ENCODE measurements around the gene GPR89A. TPM values are rescaled to one million over a fixed set of nuclear protein-coding genes. Genes with fewer than 3 reads are reported as not detected.
A peak's percentile ranks its signal among the peaks of the same experiment; 100 is the strongest.

GPR89A gene
- total and polyA plus RNA-seq, 4 donors = 10.7 to 28.7 (median 27.8) TPM

- WGBS = 96% methylated on average over 6 of the region's 6 CpGs
- no peak overlapping the region for H3K27ac ChIP-seq (ENCODE audit: low read depth in 1 of 2, low read length in 2 of 2)
- H3K4me3 ChIP-seq (ENCODE audit: low read depth in 1 of 3, low read length in 3 of 3) = no peak overlapping the region
- no peak for DNase-seq (ENCODE audit: low spot score)
- no peak for TF ChIP-seq MAX (IDR thresholded peaks at IDR 0.05)
- TF ChIP-seq YY1 (IDR thresholded peaks at IDR 0.05) = no peak
- no peak for TF ChIP-seq HNF4A (conservative IDR thresholded peaks at IDR 0.05)
- no peak for TF ChIP-seq FOXA2 (IDR thresholded peaks at IDR 0.05)
- no peak for TF ChIP-seq NR2F2 (IDR thresholded peaks at IDR 0.05)
- TF ChIP-seq FOXA1 (IDR thresholded peaks at IDR 0.05) = no peak
- no peak for TF ChIP-seq SP1 (IDR thresholded peaks at IDR 0.05)
- TF ChIP-seq CTCF (IDR thresholded peaks at IDR 0.05; ENCODE audit: low read depth, low read length, missing input control) = no peak
- TF ChIP-seq RAD21 (IDR thresholded peaks at IDR 0.05) = no peak
- no peak for TF ChIP-seq TAF1 (conservative IDR thresholded peaks at IDR 0.05)
- no peak for TF ChIP-seq ATF3 (IDR thresholded peaks at IDR 0.05)
- no peak for TF ChIP-seq ZBTB33 (IDR thresholded peaks at IDR 0.05)
- TF ChIP-seq HNF4G (IDR thresholded peaks at IDR 0.05) = no peak
- no peak overlapping the region for H3K9ac ChIP-seq (ENCODE audit: low read depth in 1 of 2, low read length in 2 of 2)
- no peaks in the 10 kb centered on the region for H3K27me3 ChIP-seq (ENCODE audit: control insufficient read depth in 4 of 4, insufficient read depth in 4 of 4, low read length in 3 of 4)
- H3K36me3 ChIP-seq (ENCODE audit: control insufficient read depth in 4 of 4, insufficient read depth in 3 of 4, low read depth in 1 of 4, low read length in 3 of 4) = peaks cover 2 to 8% (median 3%) of the 10 kb centered on the region in 4 donors
- H3K4me1 ChIP-seq (ENCODE audit: control insufficient read depth in 4 of 4, insufficient read depth in 4 of 4, low read length in 3 of 4) = peaks cover 8 to 24% (median 17%) of the 10 kb centered on the region in 4 donors
- H3K9me3 ChIP-seq (ENCODE audit: control insufficient read depth in 4 of 4, low read length in 3 of 4) = no peaks in the 10 kb centered on the region
Measured at GRCh38 chr1:145688924-145689323, 81.1 kb downstream of the GPR89A start.

GRCh38 chr1:145689922-145690321, 82.1 kb downstream of the GPR89A start:
- Histone ChIP-seq H3K27me3 (ENCODE audit: control insufficient read depth in 4 of 4, insufficient read depth in 4 of 4, low read length in 3 of 4) (no peaks in the 10 kb centered on the region), H3K4me3 (ENCODE audit: low read depth in 1 of 3, low read length in 3 of 3) (no peak overlapping the region), H3K9me3 (ENCODE audit: control insufficient read depth in 4 of 4, low read length in 3 of 4) (no peaks in the 10 kb centered on the region), H3K36me3 (ENCODE audit: control insufficient read depth in 4 of 4, insufficient read depth in 3 of 4, low read depth in 1 of 4, low read length in 3 of 4) (peaks cover 2 to 8% (median 3%) of the 10 kb centered on the region in 4 donors), H3K4me1 (ENCODE audit: control insufficient read depth in 4 of 4, insufficient read depth in 4 of 4, low read length in 3 of 4) (peaks cover 8 to 24% (median 17%) of the 10 kb centered on the region in 4 donors), H3K9ac (ENCODE audit: low read depth in 1 of 2, low read length in 2 of 2) (peak overlapping the region in 1 of 2 donors; percentile 33), H3K27ac (ENCODE audit: low read depth in 1 of 2, low read length in 2 of 2) (no peak overlapping the region)
- TF ChIP-seq EGR1 (IDR thresholded peaks at IDR 0.05; ENCODE audit: low read depth in 2 of 2) = no peak
- no peak for TF ChIP-seq RXRA (IDR thresholded peaks at IDR 0.05)
- no peak for TF ChIP-seq HNF4G (IDR thresholded peaks at IDR 0.05)
- TF ChIP-seq SP1 (IDR thresholded peaks at IDR 0.05) = no peak
- TF ChIP-seq FOXA2 (IDR thresholded peaks at IDR 0.05) = no peak
- no peak for TF ChIP-seq MAX (IDR thresholded peaks at IDR 0.05)
- TF ChIP-seq CTCF (IDR thresholded peaks at IDR 0.05; ENCODE audit: low read depth, low read length, missing input control) = no peak
- TF ChIP-seq ATF3 (IDR thresholded peaks at IDR 0.05) = no peak
- no peak for DNase-seq (ENCODE audit: low spot score)
- WGBS = 93% methylated on average over 6 of the region's 6 CpGs
